Lung (tissue), 12 donors: ENCODE data around the gene HK2. TPM values are rescaled to one million over a fixed set of nuclear protein-coding genes. Genes with fewer than 3 reads are reported as not detected.

Experiments used
- ATAC-seq: fragments of 200-7000 bp; cut with Tn5 transposase; one replicate; pipeline ENCODE4 v1.9.1; 2020; ENCODE audit warnings: moderate number of reproducible peaks; ENCODE audit not compliant: insufficient read depth, low FRiP score
- DNase-seq, 3 donors: peaks; one replicate each; pipeline ENCODE4 v3.0.0-alpha.2; 2013 to 2017
- H3K27ac ChIP-seq, 2 donors: one replicate each; pipeline ENCODE4 v1.5.1; 2013; ENCODE audit warnings: mild to moderate bottlenecking in 2 of 2, moderate library complexity in 2 of 2, control low read depth in 1 of 2, inconsistent platforms in 1 of 2, low read depth in 1 of 2, low read length in 1 of 2
- H3K27me3 ChIP-seq, 3 donors: one replicate each; pipeline ENCODE4 v1.5.1; 2013; ENCODE audit warnings: low read length in 2 of 3; ENCODE audit not compliant: control insufficient read depth in 3 of 3, insufficient read depth in 3 of 3
- H3K36me3 ChIP-seq, 4 donors: one replicate each; pipeline ENCODE4 v1.5.1; 2013; ENCODE audit warnings: low read length in 4 of 4, mild to moderate bottlenecking in 1 of 4, moderate library complexity in 1 of 4; ENCODE audit not compliant: control insufficient read depth in 4 of 4, insufficient read depth in 4 of 4
- H3K4me1 ChIP-seq, 5 donors: one replicate each; pipeline ENCODE4 v1.5.1; 2013; ENCODE audit warnings: low read length in 5 of 5, mild to moderate bottlenecking in 2 of 5, moderate library complexity in 1 of 5; ENCODE audit not compliant: control insufficient read depth in 5 of 5, insufficient read depth in 5 of 5
- H3K4me3 ChIP-seq: one replicate; pipeline ENCODE4 v1.5.1; 2013; ENCODE audit warnings: mild to moderate bottlenecking, control low read depth, moderate library complexity
- H3K9ac ChIP-seq, 2 donors: one replicate each; pipeline ENCODE4 v1.5.1; 2013; ENCODE audit warnings: low read length in 2 of 2, control low read depth in 1 of 2; ENCODE audit not compliant: insufficient read depth in 1 of 2
- H3K9me3 ChIP-seq, 4 donors: one replicate each; pipeline ENCODE4 v1.5.1; 2013; ENCODE audit warnings: low read length in 3 of 4, mild to moderate bottlenecking in 1 of 4, moderate library complexity in 1 of 4; ENCODE audit not compliant: control insufficient read depth in 4 of 4, insufficient read depth in 3 of 4
- WGBS, 2 donors: extraction: QIAGEN DNeasy Blood & Tissue Kit; methylation state at CpG; one replicate each; pipeline ENCODE4 v1.1.7; 2013; 5-methylcytosine and 5-hydroxymethylcytosine counted together
- polyA plus RNA-seq, 2 donors: library from polyadenylated mRNA; stranded (reverse); fragments of 200-250 nt; gene quantifications; one replicate each; pipeline ENCODE4 v1.2.1, GENCODE V29; 2013
- total RNA-seq, 2 donors: library from RNA; depleted of rRNA in 1 of 2; stranded (reverse); fragments of >200 nt in 1 of 2; gene quantifications; one replicate each; pipeline ENCODE4 v1.2.1, GENCODE V29; 2014 to 2021
- TF ChIP-seq, protein P1 (sequence below): IDR thresholded peaks from 2 replicates; pipeline ENCODE4 v1.5.1; 2012; ENCODE audit warnings: mild to moderate bottlenecking; ENCODE audit errors: control extremely low read depth, extremely low read depth
- donor health status: control.
- donor health status: control.
- donor health status: Bipolar disorder and iron deficiency.
- donor health status: healthy.
- donor health status: DM: yes; HTN: yes; CAD: no.

The HK2 gene
- total and polyA plus RNA-seq, 4 donors = 13.6 to 43.1 (median 20.8) TPM

DNA sequence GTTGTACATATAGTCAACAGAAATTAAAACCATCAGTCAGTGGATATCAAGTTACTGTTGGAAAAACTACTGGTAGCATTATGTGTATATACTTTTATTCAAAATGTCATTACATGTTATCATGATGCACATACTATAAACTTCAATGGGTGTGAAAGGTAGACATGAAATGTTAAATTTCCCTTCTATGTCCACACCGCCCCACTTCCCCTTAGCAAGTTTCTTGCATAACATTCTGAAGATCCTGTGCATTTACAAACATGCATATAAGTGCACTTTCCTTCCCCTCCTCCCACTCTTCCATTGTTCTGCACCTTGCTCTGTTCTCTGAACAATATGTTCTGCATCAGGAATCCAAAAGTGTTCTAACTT is 16.6 kb upstream of the HK2 start:
- DNase-seq = no peak
- Histone ChIP-seq H3K9me3 (no peaks in the 10 kb centered on the region), H3K36me3 (no peaks in the 10 kb centered on the region), H3K4me1 (no peaks in the 10 kb centered on the region), H3K9ac (no peak overlapping the region), H3K27ac (no peak overlapping the region), H3K27me3 (peaks cover 0 to 38% (median 5%) of the 10 kb centered on the region in 3 donors), H3K4me3 (no peak overlapping the region)
- ATAC-seq = no peak
- TF ChIP-seq, protein P1, sequence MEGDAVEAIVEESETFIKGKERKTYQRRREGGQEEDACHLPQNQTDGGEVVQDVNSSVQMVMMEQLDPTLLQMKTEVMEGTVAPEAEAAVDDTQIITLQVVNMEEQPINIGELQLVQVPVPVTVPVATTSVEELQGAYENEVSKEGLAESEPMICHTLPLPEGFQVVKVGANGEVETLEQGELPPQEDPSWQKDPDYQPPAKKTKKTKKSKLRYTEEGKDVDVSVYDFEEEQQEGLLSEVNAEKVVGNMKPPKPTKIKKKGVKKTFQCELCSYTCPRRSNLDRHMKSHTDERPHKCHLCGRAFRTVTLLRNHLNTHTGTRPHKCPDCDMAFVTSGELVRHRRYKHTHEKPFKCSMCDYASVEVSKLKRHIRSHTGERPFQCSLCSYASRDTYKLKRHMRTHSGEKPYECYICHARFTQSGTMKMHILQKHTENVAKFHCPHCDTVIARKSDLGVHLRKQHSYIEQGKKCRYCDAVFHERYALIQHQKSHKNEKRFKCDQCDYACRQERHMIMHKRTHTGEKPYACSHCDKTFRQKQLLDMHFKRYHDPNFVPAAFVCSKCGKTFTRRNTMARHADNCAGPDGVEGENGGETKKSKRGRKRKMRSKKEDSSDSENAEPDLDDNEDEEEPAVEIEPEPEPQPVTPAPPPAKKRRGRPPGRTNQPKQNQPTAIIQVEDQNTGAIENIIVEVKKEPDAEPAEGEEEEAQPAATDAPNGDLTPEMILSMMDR = no peak
- 31 to 68% methylated on average over 1 of the region's 1 CpG for WGBS, 2 donors

DNA sequence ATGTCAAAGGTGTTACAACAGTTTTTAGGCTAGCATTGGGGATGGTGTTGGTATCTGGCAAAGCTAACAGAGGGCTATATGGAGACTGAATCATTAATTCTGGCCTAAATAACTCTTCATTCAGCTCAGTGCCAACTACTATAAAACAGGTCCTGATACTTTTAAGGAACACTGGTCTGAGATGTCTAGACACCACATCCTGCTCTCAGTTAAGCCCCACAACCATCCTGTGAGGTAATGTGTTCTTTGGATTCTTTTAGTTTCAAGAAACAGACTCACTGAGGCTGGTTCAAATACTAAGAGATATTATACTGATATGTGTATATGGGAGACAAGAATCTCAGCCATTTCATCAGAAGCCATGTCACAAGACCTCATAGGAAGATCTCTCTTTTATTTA is 14.2 kb upstream of the HK2 start:
- H3K4me3 ChIP-seq = no peak overlapping the region
- TF ChIP-seq, protein P1 = no peak
- no peaks in the 10 kb centered on the region for H3K36me3 ChIP-seq
- no peaks in the 10 kb centered on the region for H3K9me3 ChIP-seq
- H3K27me3 ChIP-seq = peaks cover 0 to 31% (median 0%) of the 10 kb centered on the region in 3 donors
- no peak overlapping the region for H3K9ac ChIP-seq
- no peaks in the 10 kb centered on the region for H3K4me1 ChIP-seq
- DNase-seq (no peak), ATAC-seq (no peak)
- no peak overlapping the region for H3K27ac ChIP-seq

DNA sequence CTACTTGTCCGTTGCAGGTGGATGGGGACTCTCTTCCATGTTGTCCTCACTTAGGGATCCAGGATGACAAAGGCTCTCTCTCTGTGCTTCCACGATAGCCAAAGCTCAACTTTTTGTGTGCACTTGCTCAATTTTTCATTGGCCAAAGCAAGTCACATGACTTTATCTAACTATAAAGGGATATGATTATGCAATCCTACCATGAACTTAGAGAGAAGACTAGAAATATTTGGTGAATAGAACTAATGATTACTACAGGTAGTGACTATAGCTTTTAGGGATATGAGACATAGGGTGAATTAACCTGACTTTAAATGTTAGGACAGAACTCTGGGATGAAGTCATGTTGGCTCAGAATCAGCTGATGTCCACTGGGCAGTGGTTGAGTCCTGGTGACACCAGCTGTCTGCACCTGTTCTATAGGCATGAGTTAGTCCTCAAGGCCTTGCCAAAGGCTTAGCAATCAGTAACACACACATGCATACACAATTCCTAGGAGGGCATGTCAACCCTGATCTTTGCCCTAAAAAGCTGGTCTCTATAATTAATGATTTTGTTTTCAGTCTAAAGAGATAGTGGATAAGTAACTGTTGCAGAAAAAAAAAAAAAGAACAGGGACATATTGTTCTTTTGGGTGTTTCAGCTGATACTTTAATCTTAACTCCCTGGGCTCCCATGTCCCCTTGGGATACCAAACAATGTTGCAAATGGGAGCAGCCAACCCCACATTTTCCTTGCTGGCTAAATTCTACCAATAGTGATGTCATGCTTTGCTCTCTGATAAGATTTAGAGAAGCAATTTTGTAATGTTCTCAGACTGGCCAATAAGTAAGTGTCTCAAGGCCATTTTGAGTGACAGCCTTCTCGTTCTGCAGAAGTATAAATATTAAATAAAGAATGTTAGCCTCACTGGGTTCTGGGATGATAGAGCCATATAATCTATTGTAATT is 12.5 kb upstream of the HK2 start:
- TF ChIP-seq, protein P1 = no peak
- Histone ChIP-seq H3K27me3 (peaks cover 0 to 19% (median 0%) of the 10 kb centered on the region in 3 donors), H3K36me3 (no peaks in the 10 kb centered on the region), H3K9me3 (no peaks in the 10 kb centered on the region), H3K4me1 (no peaks in the 10 kb centered on the region), H3K4me3 (no peak overlapping the region), H3K9ac (no peak overlapping the region), H3K27ac (no peak overlapping the region)
- DNase-seq (no peak), ATAC-seq (no peak)
- 77 to 88% methylated on average over 3 of the region's 3 CpGs for WGBS, 2 donors
